ENCODE results near the gene DNMT3B. TPM values are rescaled to one million over a fixed set of nuclear protein-coding genes. Genes with fewer than 3 reads are reported as not detected.
A peak's percentile ranks its signal among the peaks of the same experiment; 100 is the strongest.
"Not testable (repeated sequence)": the region's sequence is repeated elsewhere in the genome, so short reads cannot be mapped to it uniquely, and the experiment has no call there.

DNMT3B gene
- 496 and 585 TPM in 2 replicates for total RNA-seq (2014; rRNA removed; shearing (Covaris generic))

GRCh38 chr20:32761831-32762753 is at the start of gene DNMT3B:
Gene DNMT3B (plus strand): TSS chr20:32762385. CDS start chr20:32780324, 17,939 bp downstream.
- Histone ChIP-seq H3K4me3 (ENCODE audit: insufficient read depth, low read depth, low read length) (peak within 1 kb of the TSS; percentile 98), H3K27me3 (ENCODE audit: control insufficient read depth, insufficient read depth, low read length) (no peaks in the 10 kb centered on the region), H3K36me3 (replicated peaks; ENCODE audit: control insufficient read depth, insufficient read depth, low read length) (peaks cover 27% of the 10 kb centered on the region)
- DNase-seq: peak; percentile 100

- no peaks in the 10 kb centered on the region for H3K27me3 ChIP-seq (ENCODE audit: control insufficient read depth, insufficient read depth, low read length)
- H3K4me3 ChIP-seq (ENCODE audit: insufficient read depth, low read depth, low read length): no peak overlapping the region
- H3K36me3 ChIP-seq (replicated peaks; ENCODE audit: control insufficient read depth, insufficient read depth, low read length): peaks cover 13% of the 10 kb centered on the region
- DNase-seq: no peak
Observed at GRCh38 chr20:32718749-32719348, 43.3 kb upstream of the DNMT3B start.

- no peak for DNase-seq
- H3K36me3 ChIP-seq (replicated peaks; ENCODE audit: control insufficient read depth, insufficient read depth, low read length): peaks cover 19% of the 10 kb centered on the region
- H3K27me3 ChIP-seq (ENCODE audit: control insufficient read depth, insufficient read depth, low read length): no peaks in the 10 kb centered on the region
- no peak overlapping the region for H3K4me3 ChIP-seq (ENCODE audit: insufficient read depth, low read depth, low read length)
Observed at GRCh38 chr20:32727683-32728082, 34.5 kb upstream of the DNMT3B start.

- H3K4me3 ChIP-seq (ENCODE audit: insufficient read depth, low read depth, low read length); DNase-seq; H3K27me3 ChIP-seq (ENCODE audit: control insufficient read depth, insufficient read depth, low read length): not testable (repeated sequence)
- peaks cover 19% of the 10 kb centered on the region for H3K36me3 ChIP-seq (replicated peaks; ENCODE audit: control insufficient read depth, insufficient read depth, low read length)
Observed at GRCh38 chr20:32728435-32728834, 33.8 kb upstream of the DNMT3B start.

- H3K27me3 ChIP-seq (ENCODE audit: control insufficient read depth, insufficient read depth, low read length); DNase-seq; H3K4me3 ChIP-seq (ENCODE audit: insufficient read depth, low read depth, low read length): not testable (repeated sequence)
- H3K36me3 ChIP-seq (replicated peaks; ENCODE audit: control insufficient read depth, insufficient read depth, low read length): peaks cover 19% of the 10 kb centered on the region
Observed at GRCh38 chr20:32729334-32729733, 32.9 kb upstream of the DNMT3B start.

- Histone ChIP-seq H3K27me3 (ENCODE audit: control insufficient read depth, insufficient read depth, low read length) (no peaks in the 10 kb centered on the region), H3K4me3 (ENCODE audit: insufficient read depth, low read depth, low read length) (no peak overlapping the region), H3K36me3 (replicated peaks; ENCODE audit: control insufficient read depth, insufficient read depth, low read length) (peaks cover 13% of the 10 kb centered on the region)
- DNase-seq: no peak
Observed at GRCh38 chr20:32731882-32732266, 30.3 kb upstream of the DNMT3B start.

- no peaks in the 10 kb centered on the region; the same call in 1 of the 2 replicates for H3K36me3 ChIP-seq (replicated peaks; ENCODE audit: control insufficient read depth, insufficient read depth, low read length)
- H3K4me3 ChIP-seq (ENCODE audit: insufficient read depth, low read depth, low read length): no peak overlapping the region
- DNase-seq: no peak
- no peaks in the 10 kb centered on the region for H3K27me3 ChIP-seq (ENCODE audit: control insufficient read depth, insufficient read depth, low read length)
Observed at GRCh38 chr20:32737371-32738223, 24.6 kb upstream of the DNMT3B start.

DNA sequence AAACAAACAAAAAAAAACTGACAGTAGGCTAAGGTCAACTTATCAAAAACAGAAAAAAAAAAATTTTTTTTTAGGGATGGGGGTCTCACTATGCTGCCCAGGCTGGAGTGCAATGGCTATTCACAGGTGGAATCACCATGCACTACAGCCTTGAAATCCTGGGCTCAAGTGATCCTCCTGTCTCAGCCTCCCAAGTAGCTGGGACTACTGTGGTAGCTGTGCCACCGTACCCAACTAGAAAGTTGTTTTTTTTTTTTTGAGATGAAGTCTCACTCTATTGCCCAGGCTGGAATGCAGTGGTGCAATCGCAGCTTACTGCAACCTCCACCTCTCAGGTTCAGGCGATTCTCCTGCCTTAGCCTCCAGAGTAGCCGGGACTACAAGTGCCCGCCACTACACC is 21.0 kb upstream of the DNMT3B start:
- H3K27me3 ChIP-seq (ENCODE audit: control insufficient read depth, insufficient read depth, low read length): no peaks in the 10 kb centered on the region
- no peaks in the 10 kb centered on the region; the same call in 1 of the 2 replicates for H3K36me3 ChIP-seq (replicated peaks; ENCODE audit: control insufficient read depth, insufficient read depth, low read length)
- no peak overlapping the region for H3K4me3 ChIP-seq (ENCODE audit: insufficient read depth, low read depth, low read length)
- no peak for DNase-seq

GRCh38 chr20:32742322-32743236 is 19.6 kb upstream of the DNMT3B start:
- H3K4me3 ChIP-seq (ENCODE audit: insufficient read depth, low read depth, low read length): peak overlapping the region; percentile 62
- no peaks in the 10 kb centered on the region; the same call in 1 of the 2 replicates for H3K36me3 ChIP-seq (replicated peaks; ENCODE audit: control insufficient read depth, insufficient read depth, low read length)
- peak; percentile 47 for DNase-seq
- H3K27me3 ChIP-seq (ENCODE audit: control insufficient read depth, insufficient read depth, low read length): no peaks in the 10 kb centered on the region

DNA sequence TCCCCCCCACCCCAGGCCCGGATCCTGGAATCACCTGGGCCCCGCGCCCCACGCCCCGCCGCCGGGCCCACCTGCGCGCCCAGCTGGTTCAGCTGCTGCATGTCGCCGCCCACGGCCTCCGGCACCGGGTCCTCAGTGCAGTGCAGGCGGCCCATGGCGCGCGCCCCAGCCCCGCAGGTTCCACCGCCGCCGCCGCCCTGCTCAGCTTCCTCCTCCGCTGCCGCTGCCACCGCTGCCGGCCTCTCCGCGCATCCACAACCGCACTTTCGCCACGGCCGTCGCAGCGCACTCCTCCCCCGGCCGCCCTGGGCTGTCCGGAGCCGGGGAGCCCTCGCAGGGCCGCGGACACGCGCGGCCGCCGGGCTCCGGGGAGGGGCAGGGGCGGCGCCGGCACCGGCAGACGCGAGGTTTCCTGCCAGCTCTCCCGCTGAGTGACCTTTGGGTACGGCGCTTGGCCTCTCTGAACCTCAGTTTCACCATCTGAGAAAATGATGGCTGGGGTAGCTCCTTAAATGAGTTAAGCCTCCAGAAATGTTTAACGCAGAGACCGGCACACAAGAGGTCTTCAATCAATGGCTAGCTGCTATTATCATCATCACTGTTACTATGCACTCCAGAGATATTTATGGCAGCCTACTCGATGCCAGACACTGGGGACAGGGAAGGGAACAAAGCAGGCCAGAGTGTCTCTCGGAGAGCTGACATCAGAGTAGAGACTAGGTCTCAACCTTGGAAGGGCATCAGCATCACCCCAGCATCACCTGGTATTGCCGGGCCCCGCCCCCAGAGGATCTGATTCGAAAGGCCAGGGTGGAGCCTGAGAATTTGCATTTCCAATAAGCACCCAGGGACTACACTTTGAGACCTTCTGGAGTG is 18.7 kb upstream of the DNMT3B start, which contains the start of gene COMMD7:
Gene COMMD7 (minus strand): TSS at position 231 of the 876 bp plus-strand sequence. CDS start 76 bp downstream, at position 155.
- DNase-seq: peak; percentile 80
- Histone ChIP-seq H3K4me3 (ENCODE audit: insufficient read depth, low read depth, low read length) (peak within 1 kb of the TSS; percentile 62), H3K27me3 (ENCODE audit: control insufficient read depth, insufficient read depth, low read length) (no peaks in the 10 kb centered on the region), H3K36me3 (replicated peaks; ENCODE audit: control insufficient read depth, insufficient read depth, low read length) (no peaks in the 10 kb centered on the region)

GRCh38 chr20:32749914-32750637 is 12.1 kb upstream of the DNMT3B start:
- peak; percentile 77 for DNase-seq
- no peaks in the 10 kb centered on the region for H3K27me3 ChIP-seq (ENCODE audit: control insufficient read depth, insufficient read depth, low read length)
- H3K4me3 ChIP-seq (ENCODE audit: insufficient read depth, low read depth, low read length): no peak overlapping the region
- no peaks in the 10 kb centered on the region for H3K36me3 ChIP-seq (replicated peaks; ENCODE audit: control insufficient read depth, insufficient read depth, low read length)

DNA sequence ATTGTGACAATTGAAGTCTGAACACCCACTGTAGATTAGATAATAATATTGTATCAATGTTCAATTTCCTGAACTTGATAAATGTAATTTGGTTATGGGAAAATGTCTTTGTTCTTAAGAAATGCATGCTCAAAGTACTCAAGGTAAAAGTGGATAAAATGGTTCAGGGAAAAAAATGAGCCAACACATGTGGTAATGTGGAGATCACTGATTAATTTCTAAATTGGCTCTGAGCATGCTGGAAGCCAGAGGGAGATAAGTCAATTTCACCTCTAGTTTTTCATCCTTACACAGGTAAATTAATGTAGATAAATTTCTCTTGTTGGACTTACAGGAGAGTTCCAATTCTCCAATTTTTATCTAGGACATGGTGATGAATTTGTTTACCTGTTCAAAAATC is 10.9 kb upstream of the DNMT3B start:
- no peak for DNase-seq
- H3K36me3 ChIP-seq (replicated peaks; ENCODE audit: control insufficient read depth, insufficient read depth, low read length): no peaks in the 10 kb centered on the region
- H3K27me3 ChIP-seq (ENCODE audit: control insufficient read depth, insufficient read depth, low read length): no peaks in the 10 kb centered on the region
- no peak overlapping the region for H3K4me3 ChIP-seq (ENCODE audit: insufficient read depth, low read depth, low read length)

All from H7 (cell line).